Liver (tissue), 3 donors: Measurements from ENCODE around the gene AQP12A.

ENCODE experiments used
- ATF3 ChIP-seq: IDR thresholded peaks from 2 replicates; pipeline ENCODE4 v1.6.1; 2016; ENCODE audit warnings: antibody characterized with exemption
- TF ChIP-seq, protein P1 (sequence below): fragments of 150-350 bp; IDR thresholded peaks from 2 replicates; pipeline ENCODE4 v1.5.1; 2017; ENCODE audit warnings: improper control_type of control experiment, low read depth, low read length; ENCODE audit not compliant: missing input control
- donor health status: healthy.
- donor health status: healthy.

GRCh38 chr2:240733803-240734495 lies 42.3 kb downstream of the AQP12A start:
- TF ChIP-seq, protein P1, sequence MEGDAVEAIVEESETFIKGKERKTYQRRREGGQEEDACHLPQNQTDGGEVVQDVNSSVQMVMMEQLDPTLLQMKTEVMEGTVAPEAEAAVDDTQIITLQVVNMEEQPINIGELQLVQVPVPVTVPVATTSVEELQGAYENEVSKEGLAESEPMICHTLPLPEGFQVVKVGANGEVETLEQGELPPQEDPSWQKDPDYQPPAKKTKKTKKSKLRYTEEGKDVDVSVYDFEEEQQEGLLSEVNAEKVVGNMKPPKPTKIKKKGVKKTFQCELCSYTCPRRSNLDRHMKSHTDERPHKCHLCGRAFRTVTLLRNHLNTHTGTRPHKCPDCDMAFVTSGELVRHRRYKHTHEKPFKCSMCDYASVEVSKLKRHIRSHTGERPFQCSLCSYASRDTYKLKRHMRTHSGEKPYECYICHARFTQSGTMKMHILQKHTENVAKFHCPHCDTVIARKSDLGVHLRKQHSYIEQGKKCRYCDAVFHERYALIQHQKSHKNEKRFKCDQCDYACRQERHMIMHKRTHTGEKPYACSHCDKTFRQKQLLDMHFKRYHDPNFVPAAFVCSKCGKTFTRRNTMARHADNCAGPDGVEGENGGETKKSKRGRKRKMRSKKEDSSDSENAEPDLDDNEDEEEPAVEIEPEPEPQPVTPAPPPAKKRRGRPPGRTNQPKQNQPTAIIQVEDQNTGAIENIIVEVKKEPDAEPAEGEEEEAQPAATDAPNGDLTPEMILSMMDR = no peak
- no peak for TF ChIP-seq ATF3
